Measurements from ENCODE around the gene LARGE2.

The LARGE2 gene

DNA sequence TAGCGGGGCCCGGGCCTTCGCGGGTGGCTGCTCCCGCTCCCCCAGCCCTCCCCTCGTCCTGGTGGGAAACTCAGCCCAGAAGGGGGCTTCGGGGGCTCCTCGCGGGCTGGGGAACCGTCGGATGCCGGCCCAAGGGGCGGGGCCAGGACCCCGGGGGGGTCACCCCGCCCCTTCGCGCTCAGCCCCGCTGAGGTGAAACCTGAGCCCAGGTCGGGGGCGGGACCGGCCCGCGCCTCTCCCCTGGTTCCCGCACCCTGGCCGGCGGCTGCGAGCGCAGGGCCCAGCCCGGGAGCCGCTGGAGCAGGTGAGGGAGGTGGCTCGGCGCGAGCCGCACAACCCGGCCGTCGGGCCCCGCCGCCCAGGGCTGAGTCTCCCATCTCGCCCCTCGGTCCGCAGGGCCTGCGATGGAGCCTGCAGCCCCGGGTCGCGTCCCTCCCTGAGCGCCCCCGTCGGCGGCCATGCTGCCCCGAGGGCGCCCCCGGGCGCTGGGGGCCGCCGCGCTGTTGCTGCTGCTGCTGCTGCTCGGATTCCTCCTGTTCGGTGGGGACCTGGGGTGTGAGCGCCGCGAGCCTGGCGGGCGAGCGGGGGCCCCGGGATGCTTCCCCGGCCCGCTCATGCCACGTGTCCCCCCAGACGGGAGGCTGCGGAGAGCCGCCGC, at the start of gene LARGE2:
Gene LARGE2, plus strand, starts transcription at position 232 of the 658 bp plus-strand sequence. Its CDS starts 227 bp downstream, at position 459.
- DNase-seq, result no peak

DNA sequence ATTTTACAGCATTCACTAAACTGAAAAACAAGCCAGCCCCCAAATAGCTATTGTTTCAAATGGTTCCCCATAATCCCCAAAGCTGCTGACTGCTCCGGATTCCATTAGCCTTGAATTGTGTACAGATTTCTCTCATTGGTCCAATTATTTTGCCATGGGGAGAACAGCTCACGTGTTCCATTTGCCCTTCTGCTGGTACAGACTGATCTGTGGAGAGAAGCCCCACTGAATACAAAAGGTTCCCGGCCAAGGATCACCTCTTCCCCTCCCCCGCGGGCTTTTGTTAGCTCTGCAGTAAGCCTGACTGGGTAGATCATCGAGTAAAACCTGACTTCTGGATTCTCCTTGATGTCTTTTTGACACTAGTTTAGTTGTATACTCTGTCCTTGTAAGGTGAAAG, 46.1 kb upstream of the LARGE2 start:
- DNase-seq, result no peak

DNA sequence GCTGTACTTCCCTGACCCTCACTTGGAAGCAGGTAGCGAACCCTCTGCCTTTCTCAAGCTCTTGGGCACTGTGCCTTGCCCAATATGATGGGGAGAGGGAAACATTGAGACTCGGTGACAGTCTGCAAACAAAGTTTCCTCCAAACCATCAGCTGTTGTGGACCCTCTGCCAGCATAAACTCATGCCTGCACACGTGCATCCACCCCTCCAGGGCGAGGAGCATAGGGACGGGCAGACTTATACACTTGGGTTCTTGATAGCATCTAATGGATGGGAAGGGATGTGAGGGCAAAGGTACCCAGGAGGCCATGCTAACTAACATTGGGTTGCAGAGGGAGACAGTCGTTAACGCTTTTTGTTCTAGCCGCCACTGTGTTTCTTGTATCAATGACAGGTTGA, 45.2 kb upstream of the LARGE2 start:
- no peak for DNase-seq

DNA sequence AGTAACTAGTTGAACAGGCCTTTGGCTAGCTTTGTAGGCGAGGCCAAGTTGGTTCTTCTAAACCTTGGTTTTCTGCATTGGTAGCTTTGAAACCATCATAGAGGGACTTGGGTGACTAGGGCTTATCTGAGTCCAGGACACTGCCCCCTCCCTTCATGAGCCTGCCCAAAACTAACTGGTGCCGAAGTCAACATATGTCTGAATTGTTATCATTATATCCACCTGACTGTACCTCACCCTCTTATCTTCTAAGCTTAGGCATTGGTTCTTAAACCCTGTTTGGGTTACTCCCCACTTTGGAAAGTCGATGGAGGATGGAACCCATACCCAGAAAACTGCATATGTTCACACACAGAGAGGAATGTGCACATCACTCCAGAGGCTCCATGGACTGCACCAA, 44.6 kb upstream of the LARGE2 start:
- peak; percentile 40 for DNase-seq

DNA sequence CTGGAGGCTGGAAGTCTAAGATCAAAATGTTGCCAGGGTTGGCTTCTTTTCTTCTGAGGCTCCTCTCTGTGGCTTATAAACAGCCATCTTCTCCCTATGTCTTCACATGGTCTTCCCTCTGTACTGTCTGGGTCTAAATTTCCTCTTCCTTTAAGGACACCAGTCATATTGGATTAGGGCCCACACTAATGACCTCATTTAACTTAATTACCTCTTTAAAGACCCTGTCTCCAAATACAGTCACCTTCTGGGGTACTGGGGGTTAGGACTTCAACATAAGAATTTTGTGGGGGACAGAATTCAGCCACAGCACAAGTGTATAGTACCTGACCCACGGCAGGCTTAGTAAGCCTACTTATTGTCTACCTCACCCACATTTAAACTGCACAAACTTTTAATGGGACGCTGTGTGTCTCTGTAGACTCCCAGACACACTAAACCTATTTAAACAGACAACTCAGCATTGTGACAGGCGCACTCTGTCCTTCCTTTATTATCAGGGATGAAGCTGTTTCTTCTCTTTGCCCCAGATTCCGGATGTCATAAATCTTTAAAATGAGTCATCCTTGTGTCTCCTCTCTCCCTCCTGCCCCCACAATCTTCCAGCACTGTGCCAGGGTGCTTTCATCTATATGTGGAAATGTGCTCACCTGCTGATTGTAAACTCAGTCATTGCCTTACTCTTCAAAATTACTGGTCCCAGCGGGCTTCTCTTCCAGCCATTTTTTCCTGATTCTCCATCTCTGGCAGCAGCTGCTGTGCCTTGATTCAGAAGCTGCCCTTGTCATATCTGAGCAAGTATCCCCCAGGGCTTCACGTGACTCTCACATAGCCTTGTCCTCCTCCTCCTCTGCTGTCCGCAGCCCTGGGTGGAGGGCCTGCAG, 42.4 kb upstream of the LARGE2 start:
- no peak for DNase-seq

DNA sequence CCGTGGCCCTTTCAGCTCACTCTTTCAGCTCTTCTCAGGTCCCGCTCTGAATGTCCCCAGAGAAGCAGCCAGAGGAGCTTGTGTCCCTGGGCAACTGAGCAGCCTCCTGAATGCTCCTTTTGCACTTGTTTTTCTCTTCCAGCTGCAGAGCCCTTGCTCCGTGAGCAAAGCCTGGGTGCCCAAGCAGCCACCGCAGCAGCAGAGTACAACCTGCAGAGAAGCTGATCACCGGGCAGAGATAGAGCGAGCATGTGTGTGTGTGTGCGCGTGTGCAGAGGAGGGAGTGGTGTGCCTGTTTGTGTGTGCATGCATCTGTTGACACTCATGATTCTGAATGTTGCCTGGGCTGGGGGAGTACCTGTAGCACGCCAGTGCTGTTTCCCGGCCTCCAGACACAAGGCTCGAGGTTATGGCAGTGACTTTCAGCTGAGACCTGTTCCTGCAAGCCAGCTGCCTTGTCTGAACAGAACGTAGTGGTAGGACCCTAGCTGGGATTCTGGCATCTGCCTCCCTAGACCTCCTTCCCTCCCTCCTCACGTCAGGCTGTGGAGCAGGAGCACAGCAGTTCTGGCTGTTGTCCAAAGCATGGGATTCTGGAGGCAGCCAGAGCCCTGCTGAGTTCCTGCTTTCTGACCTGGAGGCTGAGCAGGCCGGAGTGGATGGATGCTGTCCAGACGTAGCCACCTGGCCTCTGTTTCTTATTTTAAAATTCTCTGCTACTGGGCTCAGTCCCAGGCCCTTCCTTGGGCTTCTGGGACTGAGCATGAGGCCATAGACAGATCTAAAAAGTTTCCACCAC, 41.5 kb upstream of the LARGE2 start:
- DNase-seq, result no peak

DNA sequence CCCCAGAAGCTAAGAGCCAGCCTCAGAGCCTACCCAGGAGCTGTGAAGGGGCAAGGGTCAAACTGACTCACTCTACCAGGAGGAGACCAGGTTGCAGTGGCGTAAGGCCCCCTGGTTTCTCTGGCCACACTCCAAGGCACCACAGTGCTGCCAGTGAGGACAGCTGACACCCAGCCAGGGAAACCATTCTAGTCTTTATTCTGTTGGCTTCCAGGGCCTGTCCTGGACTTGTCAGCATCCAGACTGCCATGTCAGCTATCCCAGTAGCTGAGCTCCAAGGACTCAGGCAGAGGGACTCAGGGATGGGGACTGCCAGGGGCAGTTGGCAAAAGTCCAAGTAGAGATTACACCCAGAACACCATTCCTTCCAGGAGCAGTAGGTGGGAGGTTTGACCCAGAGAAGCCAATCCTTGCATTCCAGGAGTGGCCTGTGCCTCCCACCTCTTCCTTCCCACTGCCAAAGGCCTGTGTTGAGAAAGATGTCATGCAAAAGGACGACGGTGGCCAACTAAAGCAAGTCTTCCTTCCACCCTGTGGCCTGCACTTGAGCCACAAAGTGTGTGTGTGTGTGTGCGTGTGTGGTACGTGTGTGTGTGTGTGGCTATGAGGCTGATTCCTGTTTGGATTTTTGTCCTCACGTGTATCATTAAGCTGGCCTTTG, 40.6 kb upstream of the LARGE2 start:
- no peak for DNase-seq

DNA sequence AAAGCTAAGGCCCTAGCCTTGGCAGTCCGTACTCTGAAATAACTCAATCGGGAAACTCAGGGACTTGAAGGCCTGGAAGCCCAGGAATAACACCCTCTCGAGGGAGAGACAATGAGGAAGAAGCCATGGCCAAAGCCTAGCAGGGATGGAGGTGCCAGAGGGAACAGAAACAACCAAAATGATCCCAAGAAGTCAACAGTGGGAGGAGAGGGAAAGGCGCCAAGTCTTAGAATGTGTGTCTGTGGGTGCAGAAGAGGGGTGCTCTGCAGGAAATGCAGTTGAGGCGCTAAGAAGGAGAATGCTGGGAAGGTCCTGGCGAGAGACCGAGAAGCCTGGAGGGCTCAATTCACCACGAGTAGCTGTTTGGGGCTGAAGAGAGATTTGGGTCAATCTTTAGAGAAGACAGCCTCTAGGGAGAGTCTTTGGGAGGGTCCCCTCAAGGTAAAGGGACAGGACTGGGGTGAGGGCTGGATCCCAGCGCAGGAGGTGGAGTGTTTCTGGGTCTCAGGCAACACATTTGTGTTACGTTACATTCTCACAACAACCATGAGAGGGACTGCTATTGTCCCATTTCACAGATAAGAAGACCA, 37.8 kb upstream of the LARGE2 start:
- no peak for DNase-seq

DNA sequence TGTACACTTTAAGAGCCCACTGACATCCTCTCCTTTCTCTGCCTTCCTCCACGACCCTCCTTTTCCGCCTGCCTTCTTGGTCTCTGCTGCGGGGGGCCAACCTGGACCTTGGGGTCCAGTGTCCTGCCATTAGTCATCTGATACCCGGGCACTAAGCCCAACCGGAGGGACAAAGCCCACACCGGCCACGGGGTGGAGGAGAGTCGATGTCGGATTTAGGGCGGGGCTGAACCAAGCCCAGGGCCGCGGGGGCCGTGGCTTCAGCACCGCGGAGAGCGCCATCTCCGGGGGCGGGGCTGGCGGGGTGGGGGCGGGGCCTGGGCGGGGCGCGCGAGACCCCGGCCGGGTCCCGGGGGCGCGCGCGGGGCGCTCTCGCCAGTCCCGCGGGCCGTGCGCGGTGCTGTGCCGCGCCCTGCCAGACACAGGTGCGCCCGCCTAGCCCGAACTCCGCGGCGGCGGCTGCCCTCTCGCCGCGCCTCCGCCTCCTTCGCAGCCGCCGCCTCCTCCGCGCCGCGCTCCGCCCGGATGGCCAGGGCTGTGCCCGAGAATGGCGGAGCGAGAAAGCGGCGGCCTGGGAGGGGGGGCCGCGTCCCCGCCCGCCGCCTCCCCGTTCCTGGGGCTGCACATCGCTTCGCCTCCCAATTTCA, 37.1 kb upstream of the LARGE2 start, which contains the start of gene MAPK8IP1:
Gene MAPK8IP1, plus strand, starts transcription at position 378 of the 647 bp plus-strand sequence. Its CDS starts 170 bp downstream, at position 548.
- peak; percentile 46 for DNase-seq

DNA sequence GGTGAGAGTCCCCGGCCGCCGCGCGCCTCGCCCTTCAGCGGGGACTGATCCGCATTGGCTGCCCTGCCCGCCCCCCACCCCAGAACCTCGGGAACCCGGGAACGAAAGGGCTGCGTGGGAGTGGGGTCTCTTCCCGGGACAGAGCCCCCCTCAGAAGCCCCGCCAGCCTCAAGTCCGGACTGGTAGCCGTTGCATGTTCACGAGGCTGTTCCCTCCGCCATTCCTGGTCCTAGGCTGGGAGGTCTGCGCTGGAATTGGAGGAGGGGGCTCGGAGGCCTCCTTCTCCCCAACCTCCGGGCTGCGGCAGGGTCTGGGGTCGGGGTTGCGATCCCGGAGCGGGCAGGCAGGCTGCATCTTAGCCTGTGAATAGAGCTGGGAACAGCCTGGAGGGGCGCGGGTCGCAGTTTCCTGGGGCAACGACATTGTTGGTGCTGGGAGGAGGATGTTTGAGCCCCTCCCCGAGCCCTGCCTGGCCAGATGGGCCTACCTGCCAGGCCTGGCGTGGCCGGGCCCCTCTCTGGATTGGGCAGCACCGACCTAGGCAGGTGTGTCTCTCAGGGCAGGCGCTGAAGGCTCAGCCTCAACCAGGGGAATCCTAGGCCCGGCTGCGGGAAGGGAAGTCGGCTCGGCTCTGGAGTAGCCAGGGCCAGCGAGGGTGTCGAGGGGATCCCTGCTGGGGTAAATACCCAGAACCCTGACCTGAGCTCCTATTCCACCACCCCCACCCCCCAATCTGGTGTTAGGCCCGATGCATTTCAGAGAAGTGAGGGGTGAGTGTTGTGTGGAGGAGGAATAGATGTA, 36.3 kb upstream of the LARGE2 start:
- DNase-seq, result no peak

DNA sequence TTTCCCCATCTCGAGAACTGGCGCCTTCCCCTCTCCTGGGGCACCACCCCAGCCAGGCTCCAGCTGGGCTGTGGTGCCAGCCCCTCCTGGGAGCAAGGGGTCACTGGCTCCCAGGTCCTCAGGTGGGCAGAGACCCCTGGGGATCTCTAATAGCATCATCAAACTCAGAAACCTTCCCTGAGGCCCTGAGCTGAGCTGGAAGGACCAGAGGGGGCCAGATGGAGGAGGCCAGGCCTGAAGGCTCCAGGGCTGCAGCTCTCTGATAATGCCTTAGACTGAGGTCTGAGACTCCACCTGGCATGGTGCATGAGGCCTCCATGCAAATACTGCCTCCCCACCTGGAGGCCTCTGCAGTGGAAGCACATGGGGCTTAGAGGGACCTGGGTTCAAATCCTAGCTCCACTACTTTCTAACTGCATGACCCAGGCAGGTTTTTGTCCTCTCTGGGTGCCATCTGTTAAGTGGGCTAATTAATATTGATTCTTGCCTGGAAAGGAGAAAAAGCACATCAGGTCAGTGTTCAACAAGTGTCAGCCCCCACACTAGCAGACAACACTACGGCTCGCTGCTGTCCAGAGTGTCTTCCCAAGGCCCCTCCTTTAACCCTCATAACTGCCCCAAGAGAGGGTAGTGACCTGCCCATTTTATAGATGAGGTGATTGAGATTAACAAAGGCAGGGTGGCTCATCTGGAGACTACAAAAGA, 35.5 kb upstream of the LARGE2 start:
- no peak for DNase-seq

DNA sequence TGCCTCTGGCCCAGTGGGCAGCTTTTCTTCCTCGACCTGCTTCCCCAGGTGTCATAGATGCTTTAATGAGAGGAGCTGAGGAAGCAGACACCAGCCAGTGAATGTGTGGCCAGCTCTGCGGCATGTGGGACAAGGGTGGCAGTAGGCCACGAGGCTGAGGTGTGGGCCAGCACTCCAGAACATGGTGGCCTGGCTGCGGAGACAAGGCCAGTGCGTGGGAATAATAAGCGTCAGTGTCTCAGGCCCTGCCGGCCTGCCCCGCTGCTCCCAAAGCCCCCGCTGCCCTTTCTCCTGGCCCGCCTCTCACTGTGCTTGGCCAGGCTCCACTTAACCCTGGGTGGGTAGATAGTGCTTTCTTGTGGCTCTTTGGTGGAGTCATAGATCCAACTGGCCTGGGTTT, 34.9 kb upstream of the LARGE2 start:
- no peak for DNase-seq

DNA sequence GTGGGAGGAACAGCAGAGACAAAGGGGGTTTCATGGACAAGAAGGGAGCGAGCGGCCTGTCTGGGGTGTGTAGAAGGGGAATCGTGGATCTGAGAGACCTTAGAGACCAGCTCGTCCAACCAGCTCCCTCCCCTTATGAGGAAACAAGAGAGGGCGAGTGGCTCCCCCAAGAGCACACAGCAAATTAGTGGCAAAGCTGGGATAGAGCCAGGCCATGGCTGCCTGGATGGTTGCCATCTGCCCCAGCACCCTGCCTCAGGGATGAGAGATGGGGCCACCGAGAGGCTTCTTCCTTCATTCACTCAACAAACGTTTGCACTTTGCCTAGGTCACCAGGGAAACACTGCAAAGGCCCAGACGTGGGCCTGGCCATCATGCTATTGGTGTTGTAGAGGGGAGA, 32.9 kb upstream of the LARGE2 start:
- no peak for DNase-seq

DNA sequence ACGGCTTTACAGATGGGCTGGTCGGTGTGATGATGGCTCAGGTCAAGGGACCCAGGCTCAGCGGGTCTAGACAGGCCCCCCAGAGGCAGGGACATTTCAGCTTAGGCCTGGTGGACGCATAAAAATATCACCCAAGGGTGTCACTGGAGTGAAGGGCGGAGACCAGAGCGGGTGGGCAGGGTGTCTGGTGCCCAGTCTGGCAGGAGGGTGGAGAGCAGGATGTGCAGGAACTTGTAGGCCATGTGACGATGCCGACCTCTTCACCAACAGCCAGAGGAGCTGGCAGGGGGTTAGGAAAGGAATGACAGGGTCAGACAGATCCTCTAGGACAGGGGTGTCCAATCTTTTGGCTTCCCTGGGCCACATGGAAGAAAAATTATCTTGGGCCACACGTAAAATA, 32.5 kb upstream of the LARGE2 start:
- DNase-seq, result no peak

DNA sequence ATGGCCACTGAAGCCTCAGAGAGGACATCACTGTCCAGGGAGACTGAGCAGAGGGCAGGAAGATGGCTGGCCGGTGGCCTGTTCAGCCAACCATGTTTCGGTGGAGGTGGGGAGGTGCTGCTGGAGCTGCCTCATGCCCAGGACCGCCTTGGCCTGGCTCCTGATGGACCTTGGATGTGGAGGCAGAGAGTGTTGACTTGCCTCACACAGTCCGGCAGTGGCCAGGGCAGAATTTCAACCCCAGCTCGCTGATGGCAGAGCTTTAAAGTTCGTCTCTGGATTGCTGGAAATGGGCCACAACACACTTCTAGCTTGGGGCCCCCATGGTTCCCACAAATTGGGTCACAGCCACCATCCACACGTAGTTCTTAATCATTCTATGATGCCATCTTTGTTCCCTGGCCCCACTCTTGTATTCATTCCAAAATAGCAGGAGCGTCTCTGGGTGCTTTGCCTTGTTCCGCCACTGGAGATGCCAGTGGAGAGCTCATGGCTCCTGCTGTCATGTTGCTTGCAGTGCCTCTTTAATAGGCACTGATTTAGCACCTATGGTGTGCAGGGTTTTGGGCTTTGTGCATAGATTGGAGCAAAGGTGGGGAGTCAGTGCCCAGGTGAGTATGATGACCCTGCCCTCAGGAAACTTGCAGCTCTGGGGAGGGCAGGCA, 31.4 kb upstream of the LARGE2 start:
- DNase-seq, result no peak

DNA sequence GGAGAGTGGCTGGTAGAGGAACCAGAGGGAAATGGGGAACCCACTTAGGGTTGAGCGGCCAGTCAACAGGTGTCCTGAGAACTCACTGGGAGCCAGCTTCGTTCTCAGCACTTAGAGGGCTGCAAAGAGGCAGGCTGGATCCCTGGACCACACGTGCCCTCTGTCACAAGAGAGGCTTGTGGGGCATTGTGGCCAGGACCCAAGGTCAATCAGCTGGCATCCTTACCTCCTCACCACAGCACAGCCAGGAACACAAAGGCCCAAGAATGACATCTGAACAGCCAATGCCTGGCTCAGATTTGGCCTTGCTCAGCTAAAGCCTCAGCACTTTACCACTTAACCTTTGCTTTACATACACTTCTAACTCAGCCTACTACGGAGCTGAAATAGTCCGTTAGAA, 29.6 kb upstream of the LARGE2 start:
- no peak for DNase-seq

DNA sequence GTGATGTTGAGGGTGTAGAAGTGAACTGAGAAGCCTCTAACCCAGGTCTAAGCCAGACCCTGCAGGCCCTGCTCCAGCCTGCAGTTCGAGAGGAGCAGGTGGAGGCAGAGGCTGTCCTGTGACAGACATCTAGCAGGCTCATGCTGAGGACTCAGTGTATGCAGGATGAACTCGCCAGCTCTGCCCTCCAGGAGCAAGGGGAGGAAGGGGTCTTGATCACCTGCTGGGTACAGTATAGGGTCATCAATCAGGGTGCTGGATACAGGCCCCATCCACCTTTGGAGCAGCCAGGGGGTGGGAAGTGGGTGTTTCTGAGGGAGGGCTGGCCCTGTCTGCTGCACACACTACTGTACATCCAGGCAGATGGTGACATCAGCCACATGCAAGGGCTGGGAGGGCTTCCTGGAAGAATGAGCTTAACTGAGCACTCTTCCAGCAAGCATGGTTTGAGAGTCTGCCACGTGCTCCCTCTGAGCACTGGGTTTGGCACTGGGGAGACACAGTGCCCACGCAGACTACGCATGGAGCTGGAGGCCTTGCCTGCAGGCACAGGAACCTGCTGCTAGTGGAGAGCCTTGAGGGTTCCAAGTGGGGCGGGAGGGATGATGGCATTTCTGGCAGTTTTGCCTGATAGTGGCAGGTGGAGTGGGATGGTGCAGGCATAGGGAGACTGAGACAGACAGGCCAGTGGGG, 27.8 kb upstream of the LARGE2 start:
- DNase-seq, result no peak

DNA sequence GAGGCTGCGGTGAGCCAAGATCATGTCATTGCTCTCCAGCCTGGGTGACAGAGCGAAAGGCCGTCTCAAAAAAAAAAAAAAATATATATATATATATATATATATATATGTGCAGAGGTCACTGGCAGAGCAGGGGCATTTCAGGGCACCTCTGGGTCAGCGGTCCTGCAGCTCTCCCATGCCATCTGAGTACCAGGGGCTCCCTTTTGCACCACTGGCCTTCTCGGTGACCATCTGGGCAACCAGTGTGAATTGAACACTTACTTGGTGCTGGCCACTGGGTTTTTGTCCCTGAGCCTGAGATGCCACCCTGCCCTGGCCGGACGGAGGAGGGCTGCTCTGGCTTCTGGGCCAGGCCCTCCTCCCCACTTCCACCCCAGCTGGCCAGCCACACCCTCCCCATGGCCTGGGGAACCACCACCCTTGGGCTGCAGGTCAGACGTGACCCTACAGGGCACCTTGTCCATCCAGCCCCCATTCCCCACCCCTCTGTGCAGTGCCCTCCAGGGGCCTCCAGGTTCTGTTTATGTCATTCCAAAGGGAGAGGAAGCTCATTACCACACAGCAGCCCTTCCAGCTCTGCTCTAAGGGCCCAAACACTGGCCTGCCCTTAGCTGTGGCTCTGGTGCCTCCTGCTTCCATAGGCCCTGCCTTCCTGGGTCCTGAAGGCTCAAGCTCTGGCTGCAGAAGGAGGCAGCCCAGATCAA, 26.8 kb upstream of the LARGE2 start:
- DNase-seq, result no peak

Measured in hematopoietic multipotent progenitor cell treated with erythropoietin and hydrocortisone succinate and interleukin-3 and kit ligand, for 8 days (in vitro differentiated cells).